Neural crest cell (in vitro differentiated cells): ENCODE measurements around the gene WBP4. TPM values are rescaled to one million over a fixed set of nuclear protein-coding genes. Genes with fewer than 3 reads are reported as not detected.
A peak's percentile ranks its signal among the peaks of the same experiment; 100 is the strongest.

Experiments used
- DNase-seq: peaks from one replicate; pipeline ENCODE4 v3.0.0; 2021; ENCODE audit warnings: low read depth, mixed read lengths, low spot score
- H3K27ac Mint-ChIP-seq: one replicate; pipeline ENCODE4 v1.8.0; 2021; ENCODE audit warnings: mild to moderate bottlenecking, mixed read lengths; ENCODE audit not compliant: unreplicated experiment
- H3K27me3 Mint-ChIP-seq: 2 replicates; pipeline ENCODE4 v1.8.0; 2021; ENCODE audit warnings: low read depth, mild to moderate bottlenecking, mixed read lengths
- H3K36me3 Mint-ChIP-seq: 2 replicates; pipeline ENCODE4 v1.8.0; 2021; ENCODE audit warnings: low read depth, mild to moderate bottlenecking, mixed read lengths
- H3K4me1 Mint-ChIP-seq: 2 replicates; pipeline ENCODE4 v1.8.0; 2021; ENCODE audit warnings: mixed read lengths
- H3K4me3 Mint-ChIP-seq: one replicate; pipeline ENCODE4 v1.8.0; 2021; ENCODE audit warnings: mild to moderate bottlenecking, mixed read lengths
- H3K9me3 Mint-ChIP-seq: 2 replicates; pipeline ENCODE4 v1.8.0; 2021; ENCODE audit warnings: mixed read lengths
- total RNA-seq: library from RNA; stranded (reverse); gene quantifications from 2 replicates; pipeline ENCODE4 v1.2.1, GENCODE V29; 2021
- TF ChIP-seq, protein P1 (sequence below): fragments of 200-600 bp; sonication (generic); conservative IDR thresholded peaks from 2 replicates; pipeline ENCODE4 v1.5.0; 2021; ENCODE audit warnings: antibody characterized with exemption, mild to moderate bottlenecking

The WBP4 gene
- total RNA-seq, 1 donor from 2014 or later: 8.7 TPM

DNA sequence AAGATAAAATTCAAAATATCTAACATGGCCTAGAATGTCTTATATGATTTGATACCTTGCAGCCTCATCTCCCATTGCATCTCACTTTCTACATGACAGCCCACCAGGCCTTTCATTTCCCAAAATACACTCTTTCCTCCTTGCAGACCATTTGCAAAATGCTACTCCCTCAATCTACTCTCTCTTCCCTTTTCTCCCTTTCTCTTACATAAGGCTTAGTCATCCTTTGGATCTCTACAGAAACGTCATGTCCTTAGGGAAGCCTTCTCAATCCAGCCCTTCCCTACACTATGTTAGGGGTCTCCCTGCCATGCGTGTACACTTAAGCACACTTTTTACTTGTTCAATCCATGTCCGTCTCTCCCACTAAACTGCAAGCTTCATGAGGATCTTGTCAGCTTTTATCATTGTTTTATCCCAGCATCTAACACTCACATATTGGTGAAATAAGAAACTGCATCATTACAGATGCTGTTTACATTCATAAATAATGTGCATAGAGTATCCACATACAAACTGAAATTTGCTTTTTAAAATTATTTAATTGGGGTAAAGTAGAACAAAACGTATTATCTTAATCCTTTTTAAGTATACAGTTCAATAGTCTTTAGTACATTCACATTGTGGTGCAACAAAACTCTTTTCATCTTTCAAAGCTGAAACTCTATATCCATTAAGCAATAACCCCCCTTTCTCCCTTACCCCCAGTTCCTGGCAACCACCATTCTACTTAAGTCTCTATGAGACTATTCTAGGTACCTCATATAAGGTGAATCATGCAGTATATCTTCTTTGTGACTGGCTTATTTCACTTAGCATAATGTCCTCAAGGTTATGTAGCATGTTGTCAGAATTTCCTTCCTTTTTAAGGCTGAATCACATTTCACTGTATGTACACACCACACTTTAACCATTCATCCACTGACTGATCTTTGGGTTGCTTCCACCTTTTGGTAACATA, 11.5 kb upstream of the WBP4 start:
- H3K4me1 Mint-ChIP-seq: peaks cover 6% of the 10 kb centered on the region

DNA sequence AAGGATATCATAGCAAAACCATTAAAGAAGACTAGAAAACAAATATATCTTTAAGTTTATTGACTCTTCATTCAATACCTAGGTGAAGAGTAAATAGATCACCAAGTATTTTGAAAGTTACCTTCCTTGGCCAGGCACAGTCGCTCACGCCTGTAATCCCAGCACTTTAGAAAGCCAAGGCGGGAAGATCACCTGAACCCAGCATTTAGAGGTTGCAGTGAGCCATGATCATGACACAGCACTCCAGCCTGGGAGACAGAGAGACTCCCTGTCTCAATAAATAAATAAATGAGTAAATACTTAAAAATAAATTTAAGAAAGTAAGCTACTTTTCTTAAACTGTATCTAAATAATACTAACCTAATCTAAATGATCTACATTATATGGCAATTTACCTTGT, 8.9 kb upstream of the WBP4 start:
- H3K4me3 Mint-ChIP-seq: no peak overlapping the region
- H3K9me3 Mint-ChIP-seq: peaks cover 9% of the 10 kb centered on the region
- DNase-seq: no peak
- peaks cover 16% of the 10 kb centered on the region for H3K4me1 Mint-ChIP-seq
- H3K27ac Mint-ChIP-seq: no peak overlapping the region
- TF ChIP-seq, protein P1, sequence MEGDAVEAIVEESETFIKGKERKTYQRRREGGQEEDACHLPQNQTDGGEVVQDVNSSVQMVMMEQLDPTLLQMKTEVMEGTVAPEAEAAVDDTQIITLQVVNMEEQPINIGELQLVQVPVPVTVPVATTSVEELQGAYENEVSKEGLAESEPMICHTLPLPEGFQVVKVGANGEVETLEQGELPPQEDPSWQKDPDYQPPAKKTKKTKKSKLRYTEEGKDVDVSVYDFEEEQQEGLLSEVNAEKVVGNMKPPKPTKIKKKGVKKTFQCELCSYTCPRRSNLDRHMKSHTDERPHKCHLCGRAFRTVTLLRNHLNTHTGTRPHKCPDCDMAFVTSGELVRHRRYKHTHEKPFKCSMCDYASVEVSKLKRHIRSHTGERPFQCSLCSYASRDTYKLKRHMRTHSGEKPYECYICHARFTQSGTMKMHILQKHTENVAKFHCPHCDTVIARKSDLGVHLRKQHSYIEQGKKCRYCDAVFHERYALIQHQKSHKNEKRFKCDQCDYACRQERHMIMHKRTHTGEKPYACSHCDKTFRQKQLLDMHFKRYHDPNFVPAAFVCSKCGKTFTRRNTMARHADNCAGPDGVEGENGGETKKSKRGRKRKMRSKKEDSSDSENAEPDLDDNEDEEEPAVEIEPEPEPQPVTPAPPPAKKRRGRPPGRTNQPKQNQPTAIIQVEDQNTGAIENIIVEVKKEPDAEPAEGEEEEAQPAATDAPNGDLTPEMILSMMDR: no peak
- peaks cover 18% of the 10 kb centered on the region for H3K36me3 Mint-ChIP-seq
- H3K27me3 Mint-ChIP-seq: no peaks in the 10 kb centered on the region

More for the DNA sequence above, 11.5 kb upstream of the WBP4 start:
- no peaks in the 10 kb centered on the region for H3K27me3 Mint-ChIP-seq
- no peak overlapping the region for H3K4me3 Mint-ChIP-seq
- no peak for DNase-seq
- no peak overlapping the region for H3K27ac Mint-ChIP-seq
- TF ChIP-seq, protein P1: no peak
- peaks cover 41% of the 10 kb centered on the region for H3K36me3 Mint-ChIP-seq
- peaks cover 16% of the 10 kb centered on the region for H3K9me3 Mint-ChIP-seq

DNA sequence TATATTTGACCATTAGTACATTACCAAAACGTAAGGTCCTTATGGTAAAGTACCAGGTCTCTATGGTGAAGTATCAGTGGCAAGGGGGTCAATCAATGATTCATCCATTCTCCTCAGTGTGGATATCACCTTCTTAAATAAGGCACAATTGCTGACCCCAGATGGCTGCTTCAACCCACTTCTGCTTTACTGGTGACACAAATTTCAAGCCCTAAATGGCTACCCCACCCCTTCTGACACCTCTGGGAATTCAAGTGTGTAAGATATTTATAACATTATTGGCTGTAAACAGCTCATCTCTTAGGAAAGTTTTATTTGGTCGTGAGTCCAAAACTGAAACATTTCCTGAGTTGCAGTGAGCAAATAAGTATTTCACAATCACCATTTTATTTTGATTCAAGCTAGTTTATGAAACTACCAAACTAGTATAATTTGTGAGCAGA, 7.9 kb upstream of the WBP4 start:
- Mint-ChIP-seq H3K4me3 (no peak overlapping the region), H3K9me3 (peaks cover 9% of the 10 kb centered on the region), H3K27ac (no peak overlapping the region), H3K36me3 (peaks cover 13% of the 10 kb centered on the region), H3K4me1 (peaks cover 21% of the 10 kb centered on the region), H3K27me3 (no peaks in the 10 kb centered on the region)
- TF ChIP-seq, protein P1: no peak
- DNase-seq: no peak

DNA sequence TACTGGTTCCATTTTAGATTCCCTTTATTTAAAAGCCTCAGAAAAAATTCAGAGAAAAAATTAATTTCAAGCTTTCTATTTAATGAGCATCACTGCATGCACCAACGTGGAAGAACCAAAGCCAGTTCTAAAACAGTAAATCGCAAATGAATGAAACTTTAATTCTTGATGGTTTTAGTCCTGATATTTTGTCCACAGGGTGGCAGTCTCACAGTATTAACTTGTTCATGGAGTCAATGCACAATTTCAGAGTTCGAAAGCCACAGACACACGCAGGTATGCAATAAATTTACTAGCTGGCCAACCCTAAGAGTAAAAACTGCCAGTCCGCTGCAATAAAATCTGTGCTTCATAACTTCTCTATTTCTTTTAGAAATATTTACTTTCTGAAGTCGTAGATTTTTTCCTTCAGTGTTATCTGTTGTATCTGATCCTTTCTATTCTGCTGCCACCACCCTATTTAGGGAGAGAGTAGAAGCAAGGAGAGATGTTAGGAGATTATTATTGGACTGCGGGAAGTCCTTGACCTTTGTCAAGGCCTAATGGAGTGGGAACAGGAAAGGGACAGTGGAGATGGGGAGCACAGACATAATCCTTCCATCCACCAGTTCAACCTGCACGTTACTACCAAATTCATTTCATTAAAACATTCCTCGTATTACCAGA, 7.0 kb upstream of the WBP4 start:
- H3K36me3 Mint-ChIP-seq: peaks cover 4% of the 10 kb centered on the region
- H3K4me3 Mint-ChIP-seq: no peak overlapping the region
- peaks cover 30% of the 10 kb centered on the region for H3K4me1 Mint-ChIP-seq
- TF ChIP-seq, protein P1: peak; percentile 76
- no peak overlapping the region for H3K27ac Mint-ChIP-seq
- H3K9me3 Mint-ChIP-seq: peaks cover 3% of the 10 kb centered on the region
- DNase-seq: peak; percentile 9
- no peaks in the 10 kb centered on the region for H3K27me3 Mint-ChIP-seq

DNA sequence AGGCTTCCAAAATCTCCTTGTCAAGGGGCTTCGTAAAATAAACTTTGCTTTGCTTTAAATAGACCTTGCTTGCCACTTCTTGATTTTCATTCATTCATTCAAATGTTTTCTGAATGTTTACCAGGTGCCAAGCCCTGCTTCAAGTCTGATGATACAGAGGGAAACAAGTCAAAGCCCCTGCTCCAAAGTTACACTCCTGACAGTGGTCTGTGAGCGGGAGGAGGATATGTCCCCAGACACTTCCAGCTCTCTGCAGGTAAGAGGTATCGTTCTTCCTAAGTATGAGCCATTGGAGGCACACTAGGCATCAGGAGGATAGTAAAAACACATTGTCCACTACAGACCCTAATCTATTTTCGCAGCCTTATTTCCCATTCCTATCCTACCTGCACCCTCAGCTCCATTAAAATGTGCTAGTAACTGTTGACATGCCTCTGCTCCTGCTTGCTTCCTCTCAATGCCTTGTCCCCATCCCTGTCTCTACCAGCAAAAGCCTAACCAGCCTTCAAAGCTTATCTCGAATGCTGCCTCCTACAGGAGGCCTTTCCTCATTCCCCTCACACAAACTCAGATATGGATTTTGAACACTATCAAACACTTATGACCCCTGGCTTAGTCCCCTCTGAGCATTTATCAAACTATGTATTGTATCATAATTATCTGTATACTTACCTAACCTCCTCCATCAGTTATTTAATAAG, 6.2 kb upstream of the WBP4 start:
- peak overlapping the region; percentile 1 for H3K4me3 Mint-ChIP-seq
- DNase-seq: no peak
- H3K4me1 Mint-ChIP-seq: peaks cover 36% of the 10 kb centered on the region
- no peaks in the 10 kb centered on the region for H3K27me3 Mint-ChIP-seq
- H3K9me3 Mint-ChIP-seq: no peaks in the 10 kb centered on the region
- TF ChIP-seq, protein P1: peak; percentile 36
- H3K36me3 Mint-ChIP-seq: no peaks in the 10 kb centered on the region
- no peak overlapping the region for H3K27ac Mint-ChIP-seq
